HG03108 (cell line): Measurements from ENCODE around the gene EXOSC5.
"Not testable (repeated sequence)": the region's sequence is repeated elsewhere in the genome, so short reads cannot be mapped to it uniquely, and the experiment has no call there.

ENCODE experiments used
- ATAC-seq: cut with Tn5 transposase; IDR thresholded peaks from one replicate; pipeline ENCODE4 v1.9.1; 2021; ENCODE audit warnings: moderate library complexity; ENCODE audit not compliant: unreplicated experiment

EXOSC5 gene

DNA sequence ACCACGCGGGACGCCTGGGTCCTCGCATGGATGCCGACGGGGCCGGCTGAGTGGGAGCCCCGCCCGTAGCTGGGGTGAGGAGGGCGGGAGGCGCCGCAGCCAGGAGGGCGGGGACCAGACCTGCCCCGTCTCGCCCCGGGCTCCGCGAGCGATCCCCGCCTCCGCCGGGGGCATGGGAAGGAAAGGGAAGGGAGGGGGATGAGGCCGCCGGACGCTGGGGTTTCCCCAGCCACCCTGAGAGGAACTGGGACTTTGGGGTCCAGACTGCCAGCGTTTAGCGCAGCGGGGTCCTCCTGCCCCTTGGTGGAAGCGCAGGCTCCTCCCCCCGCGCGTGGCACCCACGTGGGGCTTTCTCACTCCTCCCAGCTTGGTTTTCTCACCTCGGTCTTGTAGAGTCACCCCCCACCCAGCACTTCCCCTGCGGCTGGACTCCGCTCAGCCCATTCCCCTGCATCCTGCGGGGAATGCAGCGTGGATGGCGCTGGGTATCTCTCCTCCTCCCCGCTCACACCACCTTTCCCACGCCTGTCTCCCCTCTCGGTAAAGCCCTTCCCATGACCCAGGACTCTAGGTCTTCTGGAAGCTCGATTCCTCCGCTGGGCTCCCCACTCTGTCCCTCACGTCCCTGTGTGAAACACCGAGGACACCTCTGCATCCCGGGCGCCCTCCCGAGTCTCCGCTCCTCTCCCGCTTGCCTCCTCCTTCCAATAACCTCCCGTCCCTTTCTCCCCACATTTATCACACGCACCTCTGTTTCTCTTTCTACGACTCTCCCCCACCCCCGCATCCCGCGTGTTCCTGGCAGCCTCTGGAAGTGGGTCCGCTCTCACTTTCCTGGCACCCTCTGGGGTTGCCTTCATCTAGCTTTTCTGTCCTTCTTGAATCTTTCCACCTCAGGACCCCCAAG, 45.6 kb downstream of the EXOSC5 start:
- peak; percentile 33 for ATAC-seq

DNA sequence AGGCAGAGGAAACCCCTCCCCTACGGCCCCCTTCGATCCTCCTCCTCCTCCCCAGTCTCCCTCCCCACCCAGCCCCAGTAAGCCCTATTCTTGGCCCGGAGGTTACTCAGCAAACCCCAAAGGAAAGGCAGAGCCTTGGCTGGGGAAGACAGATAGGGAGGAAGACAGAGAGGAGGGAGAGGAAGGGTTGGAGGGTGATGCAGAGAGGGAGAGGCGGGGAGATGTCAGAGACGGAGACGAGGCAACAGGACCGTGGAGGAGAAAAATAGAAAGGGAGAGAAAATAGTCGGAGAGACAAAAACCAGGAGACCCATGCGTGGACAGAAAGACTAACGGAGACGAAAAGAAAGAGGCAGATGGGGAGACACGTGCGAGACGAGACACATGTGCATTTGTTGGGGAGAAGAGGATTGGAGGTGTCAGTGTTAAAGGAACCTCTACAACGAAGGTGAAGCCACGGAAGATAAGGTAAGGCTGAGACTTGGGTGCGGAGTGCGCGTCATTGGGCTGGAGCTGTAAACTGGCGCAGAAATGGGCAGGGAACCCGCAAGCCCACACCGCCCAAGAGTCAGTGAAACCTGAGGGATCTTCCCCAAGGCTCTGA, 46.3 kb downstream of the EXOSC5 start:
- ATAC-seq: no peak

DNA sequence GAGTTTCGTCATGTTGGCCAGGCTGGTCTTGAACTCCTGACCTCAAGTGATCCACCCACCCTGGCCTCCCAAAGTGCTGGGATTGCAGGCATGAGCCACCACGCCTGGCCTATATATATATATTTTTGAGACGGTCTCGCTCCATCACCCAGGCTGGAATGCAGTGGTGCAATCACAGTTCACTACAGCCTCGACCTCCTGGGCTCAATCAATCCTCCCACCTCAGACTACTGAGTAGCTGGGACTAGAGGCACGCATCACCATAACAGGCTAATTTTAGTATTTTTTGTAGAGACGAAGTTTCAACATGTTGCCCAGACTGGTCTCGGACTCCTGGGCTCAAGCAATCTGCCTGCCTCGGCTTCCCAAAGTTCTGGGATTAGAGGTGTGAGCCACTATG, 50.2 kb downstream of the EXOSC5 start:
- ATAC-seq: not testable (repeated sequence)

DNA sequence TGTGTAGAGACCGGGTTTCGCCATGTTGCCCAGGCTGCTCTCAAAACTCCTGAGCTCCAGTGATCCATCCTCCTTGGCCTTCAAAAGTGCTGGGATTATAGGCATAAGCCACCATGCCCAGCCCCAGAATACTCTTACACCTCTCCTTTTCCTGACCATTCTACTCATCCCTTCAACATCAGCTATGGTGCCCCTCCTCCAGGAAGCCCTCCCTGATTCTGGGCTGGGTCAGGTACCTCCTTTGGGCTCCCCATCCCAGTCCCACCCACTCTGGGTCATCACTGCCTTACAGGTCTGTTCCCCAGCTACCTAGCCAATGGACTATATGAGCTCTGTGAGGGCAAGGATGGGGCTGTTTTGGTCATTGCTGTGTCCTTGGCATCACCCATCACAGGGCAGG, 53.0 kb downstream of the EXOSC5 start:
- no peak for ATAC-seq

DNA sequence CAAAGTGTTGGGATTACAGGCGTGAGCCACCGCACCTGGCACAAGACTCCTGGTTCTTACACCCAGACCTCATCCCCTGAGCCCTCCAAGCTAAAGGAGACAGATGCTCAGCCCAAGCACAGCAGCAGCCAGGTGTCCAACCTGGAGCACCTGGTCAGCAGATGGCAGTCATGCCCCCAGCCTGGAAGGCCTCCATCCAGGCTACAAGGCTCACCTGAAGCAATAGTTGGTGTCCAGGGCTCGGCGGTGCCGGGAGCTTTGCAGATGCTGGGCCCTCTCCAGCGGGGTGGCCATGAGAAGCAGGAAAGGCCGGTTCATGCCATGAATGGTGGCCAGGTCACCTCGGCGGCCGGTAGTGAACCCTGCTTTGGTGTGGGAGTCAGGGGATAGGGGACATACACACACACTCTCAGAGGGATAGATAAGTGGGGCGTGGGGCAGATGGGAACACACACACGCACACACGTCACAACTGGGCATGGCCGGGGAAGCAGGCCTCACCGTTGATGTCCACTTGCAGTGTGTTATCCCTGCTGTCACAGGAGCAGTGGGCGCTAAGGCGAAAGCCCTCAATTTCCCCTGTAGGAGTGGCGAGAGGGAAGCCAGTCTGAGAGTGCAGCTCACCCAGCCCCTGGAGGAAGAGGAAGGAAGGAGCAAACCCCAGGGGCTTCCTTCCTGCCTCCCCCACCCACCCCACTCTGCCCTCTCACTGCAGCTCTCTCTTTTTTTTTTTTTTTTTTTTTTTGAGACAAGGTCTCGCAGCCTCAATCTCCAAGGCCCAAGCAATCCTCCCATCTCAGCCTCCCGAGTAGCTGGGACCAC, 55.3 kb downstream of the EXOSC5 start:
- no peak for ATAC-seq

DNA sequence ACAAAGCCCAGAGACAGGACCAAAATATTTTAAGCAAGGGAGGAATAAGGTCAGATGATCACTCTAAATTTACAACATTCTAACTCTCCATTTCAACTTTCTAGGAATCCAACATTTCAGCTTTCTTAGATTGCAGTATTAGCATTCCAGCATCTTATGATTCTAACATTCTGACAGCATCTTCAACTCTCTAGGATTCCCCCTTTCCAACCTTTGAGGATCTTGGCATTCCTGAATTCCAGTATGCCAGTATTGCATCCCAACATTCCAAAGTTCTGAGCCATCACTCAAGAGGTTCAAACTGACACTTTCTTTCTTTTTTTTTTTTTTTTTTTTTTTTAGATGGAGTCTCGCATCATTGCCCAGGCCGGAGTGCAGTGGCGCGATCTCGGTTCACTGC, 57.2 kb downstream of the EXOSC5 start:
- ATAC-seq: no peak
